OCI-LY1 (cell line): ENCODE results near the gene RETN.

Source experiments
- H2AFZ ChIP-seq: fragments of 200-600 bp; sonication (generic), shearing (Covaris generic); 2 replicates; pipeline ENCODE4 v1.6.0; 2014; ENCODE audit warnings: antibody characterized with exemption, mild to moderate bottlenecking, low read length
- H3F3A ChIP-seq: fragments of 200-600 bp; sonication (generic), shearing (Covaris generic); 2 replicates; pipeline ENCODE4 v1.6.0; 2014; ENCODE audit warnings: mild to moderate bottlenecking, antibody characterized with exemption, low read length, moderate library complexity; ENCODE audit not compliant: insufficient read depth
- H3K27ac ChIP-seq: fragments of 200-600 bp; sonication (generic); 2 replicates; pipeline ENCODE4 v1.5.1; 2014; ENCODE audit warnings: low read length, mixed run types, mild to moderate bottlenecking, low read depth; ENCODE audit not compliant: poor library complexity, severe bottlenecking
- H3K27me3 ChIP-seq: fragments of 200-600 bp; sonication (generic); 2 replicates; pipeline ENCODE4 v1.6.0; 2014; ENCODE audit warnings: antibody characterized with exemption, mild to moderate bottlenecking, low read length, moderate library complexity; ENCODE audit not compliant: insufficient read depth
- H3K36me3 ChIP-seq: fragments of 200-600 bp; sonication (generic); 2 replicates; pipeline ENCODE4 v1.6.1; 2014; ENCODE audit warnings: mild to moderate bottlenecking, antibody characterized with exemption, low read length, moderate library complexity, mixed read lengths; ENCODE audit not compliant: insufficient read depth
- H3K4me1 ChIP-seq: fragments of 200-600 bp; sonication (generic); 2 replicates; pipeline ENCODE4 v1.5.1; 2014; ENCODE audit warnings: mild to moderate bottlenecking, low read length, moderate library complexity; ENCODE audit not compliant: insufficient read depth, severe bottlenecking
- H3K4me2 ChIP-seq: fragments of 200-600 bp; sonication (generic), shearing (Covaris generic); 2 replicates; pipeline ENCODE4 v1.6.1; 2014; ENCODE audit warnings: low read length
- H3K4me3 ChIP-seq: fragments of 200-600 bp; sonication (generic); 2 replicates; pipeline ENCODE4 v1.5.1; 2014; ENCODE audit warnings: low read length, low read depth, mild to moderate bottlenecking, mixed read lengths; ENCODE audit not compliant: poor library complexity, severe bottlenecking
- H3K79me2 ChIP-seq: fragments of 200-600 bp; shearing (Covaris generic); 2 replicates; pipeline ENCODE4 v1.6.1; 2016; ENCODE audit warnings: mixed run types, low read length, mixed read lengths; ENCODE audit not compliant: insufficient read depth
- H3K9ac ChIP-seq: fragments of 200-600 bp; sonication (generic), shearing (Covaris generic); 2 replicates; pipeline ENCODE4 v1.6.1; 2014; ENCODE audit warnings: mild to moderate bottlenecking, low read length, mixed read lengths
- H3K9me2 ChIP-seq: fragments of 200-600 bp; sonication (generic), shearing (Covaris generic); 2 replicates; pipeline ENCODE4 v1.6.1; 2014; ENCODE audit warnings: low read depth, mild to moderate bottlenecking, low read length, mixed read lengths
- H3K9me3 ChIP-seq: fragments of 200-600 bp; shearing (Covaris generic); 2 replicates; pipeline ENCODE4 v1.6.1; 2014; ENCODE audit warnings: low read length, mixed read lengths
- H4K20me1 ChIP-seq: fragments of 200-600 bp; sonication (generic), shearing (Covaris generic); 2 replicates; pipeline ENCODE4 v1.6.0; 2016; ENCODE audit warnings: mild to moderate bottlenecking, low read length; ENCODE audit not compliant: insufficient read depth
- CTCF ChIP-seq: fragments of 200-600 bp; sonication (generic), shearing (Covaris generic); IDR thresholded peaks from 2 replicates; pipeline ENCODE4 v1.5.1; 2017; ENCODE audit warnings: mild to moderate bottlenecking, antibody characterized with exemption, low read length, moderate library complexity, mixed read lengths
- EZH2 ChIP-seq: fragments of 200-600 bp; sonication (generic), shearing (Covaris generic); IDR thresholded peaks from 2 replicates; pipeline ENCODE4 v1.8.0; 2017; ENCODE audit warnings: borderline replicate concordance, mixed run types, mild to moderate bottlenecking, antibody characterized with exemption, low read length, moderate library complexity, mixed read lengths

RETN gene

GRCh38 chr19:7625763-7626372 is 43.0 kb upstream of the RETN start:
- H2AFZ ChIP-seq = no peak overlapping the region
- no peaks in the 10 kb centered on the region for H3K9me3 ChIP-seq
- no peaks in the 10 kb centered on the region for H3F3A ChIP-seq
- peaks cover 21% of the 10 kb centered on the region for H3K4me1 ChIP-seq
- no peak overlapping the region for H3K4me2 ChIP-seq
- peaks cover 27% of the 10 kb centered on the region for H3K79me2 ChIP-seq
- peaks cover 44% of the 10 kb centered on the region for H3K36me3 ChIP-seq
- TF ChIP-seq CTCF (no peak), EZH2 (no peak)
- no peak overlapping the region for H3K9ac ChIP-seq
- no peak overlapping the region for H3K4me3 ChIP-seq
- H3K9me2 ChIP-seq = no peaks in the 10 kb centered on the region
- no peaks in the 10 kb centered on the region for H3K27me3 ChIP-seq
- no peak overlapping the region for H3K27ac ChIP-seq
- H4K20me1 ChIP-seq = no peaks in the 10 kb centered on the region

- Histone ChIP-seq H3K9ac (no peak overlapping the region), H3K36me3 (peaks cover 33% of the 10 kb centered on the region), H3K79me2 (peaks cover 27% of the 10 kb centered on the region), H4K20me1 (no peaks in the 10 kb centered on the region), H3K4me2 (no peak overlapping the region), H3K9me3 (no peaks in the 10 kb centered on the region), H3K27me3 (no peaks in the 10 kb centered on the region), H3F3A (no peaks in the 10 kb centered on the region), H3K4me3 (no peak overlapping the region), H2AFZ (no peak overlapping the region), H3K27ac (no peak overlapping the region), H3K9me2 (no peaks in the 10 kb centered on the region), H3K4me1 (peaks cover 23% of the 10 kb centered on the region)
- TF ChIP-seq CTCF (no peak), EZH2 (no peak)
These were observed 41.7 kb upstream of the RETN start for GRCh38 chr19:7627166-7627565.

- H3K4me1 ChIP-seq = peaks cover 23% of the 10 kb centered on the region
- TF ChIP-seq CTCF (no peak), EZH2 (no peak)
- H3F3A ChIP-seq = no peaks in the 10 kb centered on the region
- no peak overlapping the region for H2AFZ ChIP-seq
- H3K27me3 ChIP-seq = no peaks in the 10 kb centered on the region
- H3K4me3 ChIP-seq = peak overlapping the region; percentile 94
- H3K27ac ChIP-seq = no peak overlapping the region
- H3K9me2 ChIP-seq = no peaks in the 10 kb centered on the region
- H3K79me2 ChIP-seq = peaks cover 27% of the 10 kb centered on the region
- peaks cover 22% of the 10 kb centered on the region for H3K36me3 ChIP-seq
- peak overlapping the region; percentile 97 for H3K4me2 ChIP-seq
- H4K20me1 ChIP-seq = no peaks in the 10 kb centered on the region
- peak overlapping the region; percentile 94 for H3K9ac ChIP-seq
- no peaks in the 10 kb centered on the region for H3K9me3 ChIP-seq
These were observed 40.1 kb upstream of the RETN start for GRCh38 chr19:7628589-7629311.
